Stimulated activated effector memory CD8-positive, alpha-beta T cell treated with anti-CD3 and anti-CD28 coated beads, Interleukin-12 subunit alpha, Interleukin-12 subunit beta, amount 100 ng/mL, for 72 hours (primary cell): ENCODE measurements around the gene ST3GAL5.

Experiments
- ATAC-seq: fragments of 150-1000 bp; cut with Tn5 transposase; 2 replicates; pipeline ENCODE4 v1.10.0; 2021
- DNase-seq, 2 donors: peaks; one replicate each; pipeline ENCODE4 v3.0.0; 2021 to 2022; ENCODE audit warnings: low spot score in 2 of 2
- H3K27ac Mint-ChIP-seq: one replicate; pipeline ENCODE4 v1.8.0; 2022; ENCODE audit warnings: mild to moderate bottlenecking, mixed read lengths
- H3K36me3 Mint-ChIP-seq: one replicate; pipeline ENCODE4 v1.8.0; 2022; ENCODE audit warnings: mild to moderate bottlenecking, mixed read lengths
- H3K4me1 Mint-ChIP-seq: one replicate; pipeline ENCODE4 v1.8.0; 2022; ENCODE audit warnings: mixed read lengths
- H3K4me3 Mint-ChIP-seq: one replicate; pipeline ENCODE4 v1.8.0; 2022; ENCODE audit warnings: mild to moderate bottlenecking, mixed read lengths
- H3K9me3 Mint-ChIP-seq: one replicate; pipeline ENCODE4 v1.8.0; 2022; ENCODE audit warnings: mixed read lengths

ST3GAL5 gene

DNA sequence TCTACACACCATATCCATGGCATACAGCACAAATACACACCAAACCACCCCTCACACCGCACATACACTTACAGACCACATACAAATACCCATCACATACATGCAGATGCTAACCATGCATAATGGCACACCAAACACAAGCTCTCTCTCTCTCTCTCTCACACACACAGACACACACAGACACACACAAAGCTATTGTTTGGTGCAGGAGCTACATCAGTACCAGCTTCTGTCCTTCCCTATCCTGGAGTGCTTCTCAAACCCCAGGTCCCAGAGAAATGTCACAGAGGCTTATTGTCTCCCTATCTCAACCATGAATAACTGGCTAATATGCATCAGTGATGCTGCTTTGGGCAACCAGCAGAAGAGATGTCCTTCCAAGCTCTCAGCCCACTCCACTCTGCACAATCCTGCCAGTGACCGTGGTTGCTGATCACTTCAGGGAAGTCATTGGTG is 36.5 kb upstream of the ST3GAL5 start:
- no peak for DNase-seq
- H3K36me3 Mint-ChIP-seq, result no peaks in the 10 kb centered on the region
- ATAC-seq, result no peak
- H3K4me1 Mint-ChIP-seq, result peaks cover 19% of the 10 kb centered on the region
- no peaks in the 10 kb centered on the region for H3K9me3 Mint-ChIP-seq
- H3K27ac Mint-ChIP-seq, result no peak overlapping the region
- no peak overlapping the region for H3K4me3 Mint-ChIP-seq

DNA sequence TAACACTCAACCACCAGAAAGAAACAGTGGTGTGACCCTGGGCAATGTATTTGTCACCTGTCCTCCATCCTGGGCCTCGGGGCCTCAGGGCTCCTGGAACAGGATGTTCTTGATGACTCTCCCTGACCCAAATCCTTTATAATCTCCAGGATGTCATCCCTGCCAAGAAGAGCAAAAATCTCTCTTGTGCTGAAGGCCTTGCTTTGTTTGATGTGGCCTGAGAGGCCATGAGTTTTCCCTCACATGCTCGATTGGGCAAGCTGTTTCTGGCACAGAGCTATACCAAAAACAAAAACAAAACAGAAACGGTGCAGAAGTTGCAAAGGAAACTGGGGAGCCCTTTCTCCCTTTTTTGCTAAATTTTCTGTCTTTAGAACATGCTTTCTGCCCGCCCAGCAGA is 35.7 kb upstream of the ST3GAL5 start:
- DNase-seq, result no peak
- no peak for ATAC-seq
- Mint-ChIP-seq H3K4me3 (no peak overlapping the region), H3K27ac (no peak overlapping the region), H3K9me3 (no peaks in the 10 kb centered on the region), H3K36me3 (no peaks in the 10 kb centered on the region), H3K4me1 (peaks cover 19% of the 10 kb centered on the region)

DNA sequence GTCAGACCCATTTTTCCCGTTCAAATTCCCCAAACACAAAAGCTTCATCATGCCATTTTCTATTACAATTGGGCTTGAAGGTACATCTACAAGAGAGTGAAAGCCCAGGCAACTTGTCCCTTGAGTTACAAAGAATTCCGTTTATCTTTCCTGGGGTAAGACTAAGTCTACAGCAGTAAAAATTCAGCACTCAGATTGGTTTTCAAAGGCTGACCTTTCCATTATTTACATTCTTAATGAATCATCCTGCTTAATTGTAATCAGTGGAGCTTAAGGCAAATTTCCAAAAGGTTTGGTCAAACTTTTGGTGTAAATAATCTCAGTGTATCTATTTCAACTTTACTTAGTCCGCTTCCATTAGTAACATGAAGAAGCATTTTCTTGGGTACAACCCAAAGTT is 33.4 kb upstream of the ST3GAL5 start:
- no peak overlapping the region for H3K27ac Mint-ChIP-seq
- no peak for ATAC-seq

DNA sequence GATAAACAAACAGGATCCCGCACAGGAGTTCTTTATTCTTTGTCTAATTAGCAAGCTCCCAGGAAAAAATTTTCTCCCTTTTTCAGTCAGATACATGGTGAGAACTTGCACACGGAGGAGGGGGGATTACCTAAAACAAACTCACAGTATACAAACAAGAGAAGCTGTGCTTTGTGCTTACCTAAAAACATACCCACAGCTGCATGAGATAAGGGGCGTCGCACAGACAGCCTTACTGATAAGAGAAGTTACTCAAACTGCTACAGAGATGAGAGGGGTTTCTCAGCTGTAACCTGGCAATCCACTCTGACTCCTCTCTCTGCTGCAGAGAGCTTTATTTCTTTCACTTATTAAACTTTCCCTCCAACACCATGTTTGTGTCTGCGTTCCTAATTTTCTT is 32.9 kb upstream of the ST3GAL5 start:
- Mint-ChIP-seq H3K4me3 (no peak overlapping the region), H3K27ac (no peak overlapping the region)

More for the DNA sequence above, 33.4 kb upstream of the ST3GAL5 start:
- no peak for DNase-seq
- H3K4me3 Mint-ChIP-seq, result no peak overlapping the region
- no peaks in the 10 kb centered on the region for H3K36me3 Mint-ChIP-seq
- H3K9me3 Mint-ChIP-seq, result no peaks in the 10 kb centered on the region
- peaks cover 8% of the 10 kb centered on the region for H3K4me1 Mint-ChIP-seq

DNA sequence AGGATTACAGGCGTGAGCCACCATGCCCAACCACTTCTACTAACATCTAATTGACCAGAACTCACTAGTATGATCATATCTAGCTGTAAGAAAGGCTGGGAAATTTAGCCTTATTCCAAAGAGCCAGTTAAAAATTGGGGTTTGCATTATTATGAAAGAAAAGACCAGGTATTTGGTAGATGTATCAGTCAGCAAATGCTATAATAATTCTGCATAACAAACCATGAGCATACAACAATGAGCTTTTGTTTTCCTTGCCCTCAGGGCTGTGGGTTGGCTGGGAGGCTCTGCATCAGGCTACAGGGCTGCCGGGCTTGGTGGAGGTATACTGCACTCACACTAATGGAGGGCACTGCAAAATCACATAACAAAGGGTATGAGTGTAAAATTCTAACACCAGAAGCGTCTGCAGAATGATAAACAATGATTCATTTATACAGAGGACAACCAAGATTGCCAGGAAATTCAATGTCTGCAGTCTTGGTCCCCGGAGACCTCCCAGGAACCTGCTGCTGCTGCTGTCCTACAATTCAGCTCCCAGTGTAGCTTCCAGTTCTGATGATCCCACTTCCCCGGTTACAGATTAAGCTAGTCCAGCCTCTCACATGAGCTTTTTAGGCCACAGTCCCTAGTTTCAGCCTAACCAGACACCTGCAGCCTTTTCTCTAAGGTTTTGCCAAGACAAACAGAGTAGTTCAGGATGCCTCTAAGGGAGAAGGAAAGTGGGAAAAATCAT is 32.2 kb upstream of the ST3GAL5 start:
- Mint-ChIP-seq H3K9me3 (no peaks in the 10 kb centered on the region), H3K36me3 (no peaks in the 10 kb centered on the region), H3K4me3 (no peak overlapping the region), H3K4me1 (peaks cover 8% of the 10 kb centered on the region), H3K27ac (no peak overlapping the region)
- DNase-seq (no peak), ATAC-seq (no peak)

More for the DNA sequence above, 32.9 kb upstream of the ST3GAL5 start:
- peaks cover 8% of the 10 kb centered on the region for H3K4me1 Mint-ChIP-seq
- ATAC-seq, result peak; percentile 43
- H3K36me3 Mint-ChIP-seq, result no peaks in the 10 kb centered on the region
- H3K9me3 Mint-ChIP-seq, result no peaks in the 10 kb centered on the region
- DNase-seq, result no peak

DNA sequence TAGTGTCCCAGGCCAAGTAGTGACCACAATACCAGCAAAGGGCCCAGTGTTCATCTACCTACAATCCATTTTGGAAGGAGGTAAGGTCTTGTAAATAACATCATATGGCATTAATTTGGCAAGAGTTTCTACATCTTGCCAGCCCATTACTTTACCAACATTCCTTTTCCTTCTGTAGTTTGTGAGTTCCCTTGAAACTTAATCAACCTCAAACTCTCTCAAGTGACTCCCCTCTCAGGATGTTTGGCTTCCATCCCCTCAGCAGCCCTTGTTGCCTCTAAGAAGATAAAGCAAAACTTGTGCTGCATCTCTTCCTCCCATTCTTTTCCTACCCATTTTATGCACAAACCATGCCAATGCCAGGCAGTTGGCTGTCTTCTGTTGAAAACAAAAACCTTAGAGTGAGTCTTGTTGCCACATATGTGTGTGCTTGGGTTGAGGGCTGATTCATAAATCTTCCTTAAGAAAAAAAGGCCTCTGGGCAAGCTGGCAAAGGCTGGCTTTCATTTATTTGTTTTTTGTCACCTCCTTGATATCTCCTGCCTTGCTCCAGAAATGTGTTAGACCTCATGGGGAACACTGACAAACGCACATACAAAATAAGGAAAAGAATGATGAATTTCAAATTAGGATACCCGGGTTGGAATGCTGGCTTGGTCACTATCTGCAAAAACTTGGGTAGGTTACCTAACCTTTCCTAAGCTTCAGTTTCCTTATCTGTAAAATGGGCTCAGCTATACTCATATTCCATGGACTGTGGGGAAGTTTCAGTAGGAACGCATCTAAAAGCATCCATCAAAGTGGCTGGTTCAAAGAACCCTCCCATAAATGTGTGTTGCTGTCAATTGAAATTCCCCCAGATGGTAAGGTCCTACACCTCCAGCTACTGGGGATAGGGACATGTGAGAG is 29.4 kb upstream of the ST3GAL5 start:
- no peak overlapping the region for H3K27ac Mint-ChIP-seq
- DNase-seq, result no peak
- ATAC-seq, result no peak
- H3K4me3 Mint-ChIP-seq, result no peak overlapping the region
- no peaks in the 10 kb centered on the region for H3K36me3 Mint-ChIP-seq
- no peaks in the 10 kb centered on the region for H3K4me1 Mint-ChIP-seq
- no peaks in the 10 kb centered on the region for H3K9me3 Mint-ChIP-seq

DNA sequence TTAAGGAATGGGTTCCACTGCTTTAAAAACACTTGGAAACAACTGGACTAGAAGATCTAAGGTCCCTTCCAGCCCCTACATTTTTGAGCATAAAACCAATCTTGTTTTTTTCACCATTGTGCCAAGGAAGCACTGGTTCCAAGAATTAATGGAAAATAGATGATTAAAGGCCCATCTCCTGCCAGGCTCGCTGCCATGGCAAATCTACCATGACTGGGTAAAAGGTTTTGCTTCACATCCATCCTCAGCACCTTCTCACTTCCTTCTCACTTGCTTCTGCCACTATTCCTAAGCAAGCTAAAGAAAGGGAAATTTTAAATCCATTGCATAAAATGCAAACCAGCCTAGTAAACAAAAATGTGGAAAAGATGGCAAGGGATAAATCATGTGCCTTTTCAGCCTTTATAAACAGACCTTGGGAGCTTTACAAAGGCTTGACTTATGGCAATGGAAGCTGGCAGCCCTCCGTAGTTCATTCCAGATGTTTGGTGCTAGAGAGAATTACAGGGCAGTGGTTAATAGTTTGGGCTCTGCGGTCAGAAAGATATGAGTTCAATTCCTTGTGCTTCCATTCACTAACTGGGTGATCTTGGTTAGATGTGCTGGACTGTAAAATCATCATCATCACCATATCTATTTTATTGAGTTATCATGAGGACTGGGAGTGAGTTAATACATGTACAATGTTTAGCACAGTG is 27.0 kb upstream of the ST3GAL5 start:
- ATAC-seq (no peak), DNase-seq (no peak)
- Mint-ChIP-seq H3K27ac (no peak overlapping the region), H3K4me1 (peaks cover 6% of the 10 kb centered on the region), H3K4me3 (no peak overlapping the region), H3K9me3 (no peaks in the 10 kb centered on the region), H3K36me3 (no peaks in the 10 kb centered on the region)

DNA sequence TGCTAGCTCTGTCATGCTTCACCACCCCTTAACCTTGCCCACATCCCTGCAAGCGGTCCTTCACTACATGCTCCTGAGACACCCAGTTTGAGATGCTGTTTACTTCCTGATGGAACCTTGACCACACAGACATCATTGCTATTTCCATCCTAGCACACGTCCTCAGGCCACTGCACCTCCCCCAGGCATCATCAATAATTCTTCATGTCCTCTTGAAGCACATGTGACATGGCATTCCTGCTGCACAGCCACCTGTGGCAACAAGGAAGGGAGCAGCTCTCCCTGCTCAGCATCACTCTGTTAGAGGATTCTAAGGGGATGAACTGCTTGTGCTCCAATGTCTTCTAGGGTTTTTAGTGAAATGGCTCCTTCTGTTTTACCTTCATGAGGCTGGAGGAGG is 26.1 kb upstream of the ST3GAL5 start:
- ATAC-seq (no peak), DNase-seq (no peak)
- Mint-ChIP-seq H3K4me1 (peaks cover 6% of the 10 kb centered on the region), H3K9me3 (no peaks in the 10 kb centered on the region), H3K27ac (peak overlapping the region; percentile 2), H3K4me3 (no peak overlapping the region), H3K36me3 (no peaks in the 10 kb centered on the region)

DNA sequence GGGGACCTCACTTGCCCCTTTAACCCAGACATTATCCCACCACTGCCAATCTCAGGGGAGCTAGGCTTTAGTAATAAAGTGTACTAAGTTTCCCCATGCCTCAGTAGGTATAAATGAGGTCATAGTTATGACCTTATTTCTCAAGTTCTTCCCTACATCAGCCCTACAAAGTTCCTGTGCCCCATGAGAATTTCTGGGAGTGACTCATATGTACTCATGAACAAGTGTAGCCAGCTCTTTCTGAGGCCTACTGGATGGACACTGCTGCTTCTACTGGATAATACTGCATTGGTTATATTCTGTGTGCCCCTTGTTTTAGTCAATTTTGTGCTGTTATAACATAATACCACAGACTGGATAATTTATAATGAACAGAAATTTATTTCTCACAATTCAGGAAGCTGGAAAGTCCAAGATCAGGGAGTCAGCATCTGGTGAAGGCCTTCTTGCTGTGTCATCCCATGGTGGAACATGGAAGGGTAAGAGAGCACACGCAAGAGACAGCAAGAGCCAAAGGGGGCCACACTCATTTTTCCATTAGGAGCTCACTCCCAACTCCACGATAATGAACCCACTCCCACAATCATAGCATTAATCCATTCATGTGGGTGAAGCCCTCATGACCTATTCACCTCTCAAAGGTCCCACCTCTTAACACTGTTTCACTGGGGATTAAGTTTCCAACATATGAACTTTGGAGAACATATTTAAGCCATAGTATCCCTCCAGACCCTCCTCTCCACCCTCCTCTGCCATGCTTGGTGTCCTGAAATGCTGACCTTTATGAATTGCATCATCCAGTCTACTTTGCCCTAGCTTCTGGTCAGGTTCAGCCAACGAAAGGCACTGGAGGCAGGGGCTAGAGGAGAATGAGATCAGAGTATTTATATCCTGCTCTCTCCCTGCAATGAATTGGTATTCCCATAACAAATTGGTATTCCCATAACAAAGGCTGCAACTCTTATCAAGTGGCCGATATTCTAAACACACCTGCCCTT is 25.4 kb upstream of the ST3GAL5 start:
- Mint-ChIP-seq H3K9me3 (no peaks in the 10 kb centered on the region), H3K27ac (peak overlapping the region; percentile 2), H3K36me3 (no peaks in the 10 kb centered on the region), H3K4me3 (no peak overlapping the region), H3K4me1 (peaks cover 6% of the 10 kb centered on the region)
- peak; percentile 37 for ATAC-seq
- DNase-seq, result no peak

DNA sequence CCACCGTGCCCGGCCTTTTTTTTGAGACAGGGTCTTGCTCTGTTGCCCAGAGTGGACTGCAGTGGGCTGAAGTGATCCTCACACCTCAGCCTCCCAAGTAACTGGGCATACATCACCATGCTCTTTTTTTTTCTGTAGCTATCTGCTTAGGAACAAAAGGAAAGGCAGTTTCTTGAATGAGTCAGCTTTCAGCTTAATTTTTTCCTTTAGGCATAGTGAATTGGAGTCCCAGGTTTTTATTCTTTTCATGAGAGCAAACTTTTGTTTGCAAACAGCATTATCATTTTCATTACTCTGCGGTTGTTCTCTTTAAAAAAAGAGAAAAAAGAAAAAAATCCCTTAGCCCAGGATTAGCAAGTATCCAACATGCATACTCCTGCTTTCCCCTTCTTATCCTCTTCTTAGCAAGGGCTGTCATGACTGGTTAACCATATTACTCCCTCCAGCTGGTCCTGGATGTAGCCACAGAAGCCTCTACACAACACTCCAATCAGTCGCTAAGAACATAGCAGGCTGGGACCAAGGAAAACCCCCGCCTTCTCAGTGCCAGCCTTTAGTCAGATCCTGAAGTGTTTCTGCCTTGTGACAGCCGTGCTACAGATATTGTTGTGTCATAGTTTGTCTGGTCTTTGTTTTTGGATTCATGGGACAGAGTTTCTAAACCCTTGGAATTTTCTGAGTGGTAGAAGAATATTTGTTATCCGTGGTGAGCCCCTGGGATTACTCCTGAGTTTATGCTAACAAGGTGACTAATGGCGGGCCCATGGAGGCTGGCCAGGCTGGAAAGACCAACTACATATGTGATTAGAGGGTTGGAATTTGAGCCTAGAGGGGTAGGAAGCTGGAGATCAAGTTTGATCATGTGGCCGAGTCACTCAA is 23.3 kb upstream of the ST3GAL5 start:
- H3K4me3 Mint-ChIP-seq, result no peak overlapping the region
- H3K9me3 Mint-ChIP-seq, result no peaks in the 10 kb centered on the region
- no peak overlapping the region for H3K27ac Mint-ChIP-seq
- ATAC-seq (peak; percentile 60), DNase-seq (no peak)
- H3K4me1 Mint-ChIP-seq, result peaks cover 6% of the 10 kb centered on the region
- H3K36me3 Mint-ChIP-seq, result no peaks in the 10 kb centered on the region

DNA sequence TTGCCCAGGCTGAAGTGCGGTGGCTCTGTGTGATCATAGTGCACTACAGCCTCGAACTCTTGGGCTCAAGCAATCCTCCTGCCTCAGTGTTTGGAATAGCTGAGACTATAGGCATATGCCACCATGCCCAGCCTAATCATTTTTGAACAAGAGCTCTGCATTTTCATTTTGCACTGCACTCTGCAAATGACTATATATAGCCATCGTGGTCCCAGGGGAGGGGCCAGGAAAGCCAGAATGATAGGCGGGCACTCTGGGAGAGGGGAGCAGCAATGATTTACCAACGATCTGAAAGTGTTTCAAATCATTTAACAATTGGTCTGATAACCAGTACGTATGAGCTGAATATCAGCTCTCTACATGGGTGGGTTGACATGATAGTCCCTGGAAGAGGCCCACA is 22.3 kb upstream of the ST3GAL5 start:
- no peak for ATAC-seq
- no peak for DNase-seq
- Mint-ChIP-seq H3K27ac (no peak overlapping the region), H3K4me3 (no peak overlapping the region), H3K4me1 (peaks cover 6% of the 10 kb centered on the region), H3K9me3 (no peaks in the 10 kb centered on the region), H3K36me3 (no peaks in the 10 kb centered on the region)

DNA sequence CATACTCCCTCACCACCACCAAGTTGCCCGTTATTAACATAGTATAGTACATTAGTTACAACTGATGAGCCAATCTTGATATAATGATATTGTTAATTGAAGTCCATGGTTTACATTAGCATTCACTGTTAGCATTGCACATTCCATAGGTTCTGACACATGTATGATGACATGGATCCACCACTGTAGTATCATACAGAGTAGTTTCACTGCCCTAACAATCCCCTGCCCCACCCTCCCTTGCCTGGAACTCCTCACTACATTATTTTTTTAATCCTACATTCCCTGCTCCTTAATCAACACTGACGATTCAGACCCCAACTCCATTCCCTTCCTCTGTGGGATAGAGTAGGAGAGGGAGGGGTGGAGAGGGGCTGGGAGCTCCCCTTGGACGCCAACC is 20.2 kb upstream of the ST3GAL5 start:
- no peak overlapping the region for H3K27ac Mint-ChIP-seq
- no peak for DNase-seq

DNA sequence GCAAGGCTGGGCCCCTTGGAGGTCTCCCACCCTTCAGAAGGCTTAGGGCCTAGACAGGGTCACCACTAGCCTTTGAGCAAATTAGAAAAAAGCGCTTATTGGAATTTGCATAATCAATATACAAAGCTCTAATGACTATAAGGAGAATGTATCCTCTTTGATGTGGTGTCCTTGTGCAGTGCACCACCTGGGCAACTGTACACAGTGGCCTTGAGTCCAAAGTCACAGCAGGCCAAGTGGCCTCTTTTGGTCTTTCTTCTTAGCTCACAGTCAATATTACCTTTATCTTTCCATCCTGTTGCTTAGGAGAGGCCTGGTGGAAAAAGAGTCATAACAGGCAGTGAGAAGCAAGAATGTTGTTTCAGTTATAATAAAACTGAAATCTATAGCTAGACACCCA is 19.7 kb upstream of the ST3GAL5 start:
- DNase-seq, result no peak
- ATAC-seq, result no peak
- Mint-ChIP-seq H3K9me3 (no peaks in the 10 kb centered on the region), H3K36me3 (no peaks in the 10 kb centered on the region), H3K27ac (no peak overlapping the region), H3K4me1 (peaks cover 6% of the 10 kb centered on the region), H3K4me3 (no peak overlapping the region)

More for the DNA sequence above, 20.2 kb upstream of the ST3GAL5 start:
- no peaks in the 10 kb centered on the region for H3K36me3 Mint-ChIP-seq
- peaks cover 6% of the 10 kb centered on the region for H3K4me1 Mint-ChIP-seq
- no peak overlapping the region for H3K4me3 Mint-ChIP-seq
- no peaks in the 10 kb centered on the region for H3K9me3 Mint-ChIP-seq
- ATAC-seq, result no peak
